Osteoblast (primary cell): ENCODE data around the gene SYT14. TPM values are rescaled to one million over a fixed set of nuclear protein-coding genes. Genes with fewer than 3 reads are reported as not detected.
"Not testable (repeated sequence)": the region's sequence is repeated elsewhere in the genome, so short reads cannot be mapped to it uniquely, and the experiment has no call there.

Experiments
- DNase-seq: peaks from one replicate; pipeline ENCODE4 v3.0.0; 2011; ENCODE audit warnings: low spot score, mixed read lengths; ENCODE audit not compliant: insufficient read length; ENCODE audit errors: missing footprints
- H2AFZ ChIP-seq: 2 replicates; pipeline ENCODE4 v1.6.0; 2011; ENCODE audit warnings: mild to moderate bottlenecking, low read length
- H3K27ac ChIP-seq: 2 replicates; pipeline ENCODE4 v1.5.1; 2011; ENCODE audit warnings: mild to moderate bottlenecking, low read depth, low read length, moderate library complexity
- H3K27me3 ChIP-seq: 2 replicates; pipeline ENCODE4 v1.6.0; 2012; ENCODE audit warnings: mild to moderate bottlenecking, control low read depth, inconsistent platforms, low read length, moderate library complexity; ENCODE audit not compliant: insufficient read depth
- H3K36me3 ChIP-seq: 2 replicates; pipeline ENCODE4 v1.5.1; 2011; ENCODE audit warnings: mild to moderate bottlenecking, low read length, control low read depth, moderate library complexity; ENCODE audit not compliant: insufficient read depth
- H3K4me1 ChIP-seq: 2 replicates; pipeline ENCODE4 v1.5.1; 2011; ENCODE audit warnings: mild to moderate bottlenecking, low read length, control low read depth, moderate library complexity; ENCODE audit not compliant: insufficient read depth
- H3K4me2 ChIP-seq: 2 replicates; pipeline ENCODE4 v1.6.0; 2011; ENCODE audit warnings: mild to moderate bottlenecking, low read length; ENCODE audit not compliant: insufficient read depth
- H3K4me3 ChIP-seq: fragments of 200-600 bp; sonication (generic); 3 replicates; pipeline ENCODE4 v1.5.1; 2012; ENCODE audit warnings: mild to moderate bottlenecking, low read length, inconsistent platforms; ENCODE audit not compliant: insufficient read depth
- H3K79me2 ChIP-seq: 2 replicates; pipeline ENCODE4 v1.6.0; 2012; ENCODE audit warnings: mild to moderate bottlenecking, low read length, control low read depth, inconsistent platforms; ENCODE audit not compliant: insufficient read depth
- H3K9me3 ChIP-seq: 2 replicates; pipeline ENCODE4 v1.5.1; 2011; ENCODE audit warnings: low read depth, low read length, control low read depth
- H4K20me1 ChIP-seq: 2 replicates; pipeline ENCODE4 v1.6.0; 2012; ENCODE audit warnings: mild to moderate bottlenecking, low read length, control low read depth; ENCODE audit not compliant: insufficient read depth
- CTCF ChIP-seq: IDR thresholded peaks from 2 replicates; pipeline ENCODE4 v1.5.1; 2011; ENCODE audit warnings: mild to moderate bottlenecking, low read depth, low read length, moderate library complexity; ENCODE audit errors: extremely low read depth
- total RNA-seq: library from RNA; depleted of rRNA; stranded (reverse); fragments of >200 nt; gene quantifications from 2 replicates; pipeline ENCODE4 v1.2.3, GENCODE V29; 2012

SYT14 gene
- total RNA-seq, 1 donor, result 0.36 TPM

GRCh38 chr1:210049616-210050015 lies 111.6 kb downstream of the SYT14 start:
- no peak for DNase-seq
- TF ChIP-seq CTCF, result no peak
- Histone ChIP-seq H3K36me3 (no peaks in the 10 kb centered on the region), H3K4me2 (no peak overlapping the region), H3K4me3 (no peak overlapping the region), H3K79me2 (no peaks in the 10 kb centered on the region), H2AFZ (no peak overlapping the region), H3K27ac (no peak overlapping the region), H4K20me1 (no peaks in the 10 kb centered on the region), H3K27me3 (no peaks in the 10 kb centered on the region), H3K9me3 (no peaks in the 10 kb centered on the region), H3K4me1 (no peaks in the 10 kb centered on the region)

- not testable (repeated sequence) for H2AFZ ChIP-seq, H3K36me3 ChIP-seq, H3K27me3 ChIP-seq, DNase-seq, H3K4me3 ChIP-seq, H3K27ac ChIP-seq, H4K20me1 ChIP-seq, H3K4me1 ChIP-seq, H3K79me2 ChIP-seq, H3K4me2 ChIP-seq, H3K9me3 ChIP-seq
Observed at GRCh38 chr1:210050491-210050890, 112.5 kb downstream of the SYT14 start.

- H3K79me2 ChIP-seq, result no peaks in the 10 kb centered on the region
- H4K20me1 ChIP-seq, result no peaks in the 10 kb centered on the region
- no peak overlapping the region for H3K4me3 ChIP-seq
- H3K27me3 ChIP-seq, result no peaks in the 10 kb centered on the region
- H3K4me2 ChIP-seq, result no peak overlapping the region
- no peak for TF ChIP-seq CTCF
- no peak overlapping the region for H3K27ac ChIP-seq
- DNase-seq, result no peak
- no peaks in the 10 kb centered on the region for H3K36me3 ChIP-seq
- no peak overlapping the region for H2AFZ ChIP-seq
- no peaks in the 10 kb centered on the region for H3K4me1 ChIP-seq
- H3K9me3 ChIP-seq, result no peaks in the 10 kb centered on the region
Observed at GRCh38 chr1:210053126-210053525, 115.1 kb downstream of the SYT14 start.

- no peaks in the 10 kb centered on the region for H3K4me1 ChIP-seq
- no peaks in the 10 kb centered on the region for H3K27me3 ChIP-seq
- no peak overlapping the region for H3K4me2 ChIP-seq
- no peaks in the 10 kb centered on the region for H3K36me3 ChIP-seq
- no peak for TF ChIP-seq CTCF
- no peak overlapping the region for H3K4me3 ChIP-seq
- H3K9me3 ChIP-seq, result no peaks in the 10 kb centered on the region
- no peak overlapping the region for H2AFZ ChIP-seq
- no peak for DNase-seq
- H4K20me1 ChIP-seq, result no peaks in the 10 kb centered on the region
- H3K79me2 ChIP-seq, result no peaks in the 10 kb centered on the region
- H3K27ac ChIP-seq, result no peak overlapping the region
Observed at GRCh38 chr1:210057593-210057992, 119.6 kb downstream of the SYT14 start.

GRCh38 chr1:210061992-210062391 lies 124.0 kb downstream of the SYT14 start:
- TF ChIP-seq CTCF, result no peak
- no peaks in the 10 kb centered on the region for H4K20me1 ChIP-seq
- H3K4me1 ChIP-seq, result no peaks in the 10 kb centered on the region
- H3K4me2 ChIP-seq, result no peak overlapping the region
- H3K27ac ChIP-seq, result no peak overlapping the region
- H3K9me3 ChIP-seq, result no peaks in the 10 kb centered on the region
- DNase-seq, result no peak
- H2AFZ ChIP-seq, result no peak overlapping the region
- no peaks in the 10 kb centered on the region for H3K79me2 ChIP-seq
- no peaks in the 10 kb centered on the region for H3K36me3 ChIP-seq
- no peaks in the 10 kb centered on the region for H3K27me3 ChIP-seq
- no peak overlapping the region for H3K4me3 ChIP-seq
